HCT116 (cell line): ENCODE measurements around the gene UMODL1.

Source experiments
- EGR1 ChIP-seq: IDR thresholded peaks from 2 replicates; pipeline ENCODE4 v1.6.1; 2012; ENCODE audit warnings: low read depth
- EZH2 ChIP-seq: fragments of 200-600 bp; sonication (generic); IDR thresholded peaks from 2 replicates; pipeline ENCODE4 v1.6.1; 2017; ENCODE audit warnings: antibody characterized with exemption, mixed run types
- EZH2phosphoT487 ChIP-seq: fragments of 200-600 bp; IDR thresholded peaks from 2 replicates; pipeline ENCODE4 v1.6.1; 2018; ENCODE audit warnings: antibody characterized with exemption, borderline replicate concordance
- POLR2AphosphoS5 ChIP-seq: IDR thresholded peaks from 2 replicates; pipeline ENCODE4 v1.6.1; 2011; ENCODE audit warnings: mild to moderate bottlenecking, low read depth, low read length, moderate library complexity
- RAD21 ChIP-seq: IDR thresholded peaks from 2 replicates; pipeline ENCODE4 v1.6.1; 2012; ENCODE audit warnings: low read depth, mild to moderate bottlenecking
- SIN3A ChIP-seq: IDR thresholded peaks from 2 replicates; pipeline ENCODE4 v1.6.1; 2012; ENCODE audit warnings: low read depth
- SRF ChIP-seq: IDR thresholded peaks from 2 replicates; pipeline ENCODE4 v1.6.1; 2012; ENCODE audit warnings: low read depth
- TCF7L2 ChIP-seq: IDR thresholded peaks from 2 replicates; pipeline ENCODE4 v1.7.0; 2011; ENCODE audit warnings: borderline replicate concordance, inconsistent platforms; ENCODE audit not compliant: insufficient read depth, insufficient read length; ENCODE audit errors: extremely low read depth
- ZFX ChIP-seq: fragments of 450-650 bp; IDR thresholded peaks from 2 replicates; pipeline ENCODE4 v1.6.1; 2017
- TF ChIP-seq, protein P1 (sequence below), 3 experiments: fragments of 200-600 bp in 1 of 3; sonication (generic) in 1 of 3; IDR thresholded peaks in 2 of 3; conservative IDR thresholded peaks in 1 of 3; 2 replicates each; pipeline ENCODE4 v1.5.1; 2012 to 2017; ENCODE audit warnings: low read depth in 2 of 3, low read length in 2 of 3, antibody characterized with exemption in 1 of 3, borderline replicate concordance in 1 of 3, control low read depth in 1 of 3, mild to moderate bottlenecking in 1 of 3, mixed read lengths in 1 of 3, mixed run types in 1 of 3, moderate library complexity in 1 of 3; ENCODE audit not compliant: insufficient read depth in 1 of 3
- TF ChIP-seq, protein P2 (sequence below): IDR thresholded peaks from 2 replicates; pipeline ENCODE4 v1.6.1; 2012

DNA sequence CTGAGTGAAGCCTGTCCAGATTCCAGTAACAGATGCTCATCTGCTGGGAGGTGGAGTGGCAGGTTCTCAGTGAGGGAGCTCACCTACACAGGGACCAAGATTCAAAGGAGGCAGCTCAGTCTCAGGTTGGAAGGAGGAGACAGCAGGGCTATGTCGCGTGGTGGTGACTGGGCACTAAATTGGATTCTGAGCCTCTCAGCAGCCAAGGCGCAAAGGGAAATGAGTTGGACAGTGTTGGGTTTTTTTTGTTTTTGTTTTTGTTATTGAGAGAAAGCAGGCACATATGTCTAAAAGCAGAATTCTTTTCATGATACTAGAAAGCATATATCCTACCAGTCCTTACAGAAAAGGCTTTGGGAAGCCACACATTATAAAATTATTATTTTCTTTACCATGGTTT lies 26.2 kb downstream of the UMODL1 start:
- TF ChIP-seq, protein P1, sequence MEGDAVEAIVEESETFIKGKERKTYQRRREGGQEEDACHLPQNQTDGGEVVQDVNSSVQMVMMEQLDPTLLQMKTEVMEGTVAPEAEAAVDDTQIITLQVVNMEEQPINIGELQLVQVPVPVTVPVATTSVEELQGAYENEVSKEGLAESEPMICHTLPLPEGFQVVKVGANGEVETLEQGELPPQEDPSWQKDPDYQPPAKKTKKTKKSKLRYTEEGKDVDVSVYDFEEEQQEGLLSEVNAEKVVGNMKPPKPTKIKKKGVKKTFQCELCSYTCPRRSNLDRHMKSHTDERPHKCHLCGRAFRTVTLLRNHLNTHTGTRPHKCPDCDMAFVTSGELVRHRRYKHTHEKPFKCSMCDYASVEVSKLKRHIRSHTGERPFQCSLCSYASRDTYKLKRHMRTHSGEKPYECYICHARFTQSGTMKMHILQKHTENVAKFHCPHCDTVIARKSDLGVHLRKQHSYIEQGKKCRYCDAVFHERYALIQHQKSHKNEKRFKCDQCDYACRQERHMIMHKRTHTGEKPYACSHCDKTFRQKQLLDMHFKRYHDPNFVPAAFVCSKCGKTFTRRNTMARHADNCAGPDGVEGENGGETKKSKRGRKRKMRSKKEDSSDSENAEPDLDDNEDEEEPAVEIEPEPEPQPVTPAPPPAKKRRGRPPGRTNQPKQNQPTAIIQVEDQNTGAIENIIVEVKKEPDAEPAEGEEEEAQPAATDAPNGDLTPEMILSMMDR (IDR thresholded peaks at IDR 0.05 in 2 of 3, conservative IDR thresholded peaks at IDR 0.05 in 1 of 3; ENCODE audit: borderline replicate concordance in 1 of 3, insufficient read depth in 1 of 3, low read depth in 2 of 3, low read length in 2 of 3) = no peak
- no peak for TF ChIP-seq EZH2phosphoT487
- TF ChIP-seq TCF7L2 = no peak
- TF ChIP-seq RAD21 = no peak
- no peak for TF ChIP-seq SIN3A
- no peak for TF ChIP-seq POLR2AphosphoS5
- no peak for TF ChIP-seq EZH2
- no peak for TF ChIP-seq ZFX
- no peak for TF ChIP-seq EGR1
- TF ChIP-seq, protein P2, sequence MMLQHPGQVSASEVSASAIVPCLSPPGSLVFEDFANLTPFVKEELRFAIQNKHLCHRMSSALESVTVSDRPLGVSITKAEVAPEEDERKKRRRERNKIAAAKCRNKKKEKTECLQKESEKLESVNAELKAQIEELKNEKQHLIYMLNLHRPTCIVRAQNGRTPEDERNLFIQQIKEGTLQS = no peak
- no peak for TF ChIP-seq SRF
